ENCODE data around the gene GPD2. TPM values are rescaled to one million over a fixed set of nuclear protein-coding genes. Genes with fewer than 3 reads are reported as not detected.

GPD2 gene
- total and polyA plus RNA-seq, 5 donors from 2014 or later = 6.0 to 11.3 (median 9.0) TPM

DNA sequence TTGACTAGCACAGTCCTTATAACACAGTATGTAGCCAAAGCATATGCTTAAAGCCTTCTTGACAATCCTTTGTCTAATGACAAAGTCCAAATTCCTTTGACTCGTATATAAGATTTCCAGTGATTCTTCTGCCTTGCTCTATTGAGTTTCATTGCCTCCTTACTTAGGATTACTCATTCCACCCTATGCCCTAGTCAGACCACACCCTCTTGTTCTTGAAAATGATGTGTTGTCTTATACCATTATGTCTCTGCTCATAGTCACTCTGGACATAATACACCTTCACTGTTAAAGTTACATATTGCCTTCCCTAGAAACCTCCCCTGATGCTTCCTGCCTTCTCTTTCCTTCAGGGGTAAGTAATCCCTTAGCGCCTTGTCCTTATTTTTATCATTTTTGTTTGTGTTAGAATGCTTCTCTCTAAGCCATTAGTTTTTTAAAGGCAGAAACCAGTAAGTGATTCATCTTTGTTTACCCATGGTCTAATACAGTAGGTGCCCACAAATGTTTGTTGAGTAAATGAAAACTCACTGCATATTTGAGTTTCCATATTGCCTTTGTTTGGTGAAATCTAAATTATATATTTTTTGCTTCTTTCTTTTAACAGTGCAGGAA is 19.3 kb downstream of the GPD2 start:
- H3K27ac Mint-ChIP-seq = no peak overlapping the region
- no peaks in the 10 kb centered on the region for H3K36me3 ChIP-seq (ENCODE audit: control insufficient read depth, insufficient read depth, low read length)
- no peaks in the 10 kb centered on the region for H3K4me1 ChIP-seq (ENCODE audit: control insufficient read depth, insufficient read depth, low read length, poor library complexity, severe bottlenecking)
- H3K9me3 Mint-ChIP-seq = peaks cover 0 to 9% (median 0%) of the 10 kb centered on the region in 7 donors
- no peak for ATAC-seq (ENCODE audit: low read depth in 2 of 2)
- DNase-seq = no peak
- no peaks in the 10 kb centered on the region for H3K27me3 Mint-ChIP-seq
- peaks cover 14 to 41% (median 24%) of the 10 kb centered on the region in 4 donors for H3K4me1 Mint-ChIP-seq
- no peak overlapping the region for H3K27ac ChIP-seq (ENCODE audit: insufficient read depth, low read length, poor library complexity, severe bottlenecking)
- no peak overlapping the region for H3K4me3 Mint-ChIP-seq
- no peak overlapping the region for H3K4me3 ChIP-seq (ENCODE audit: low read depth, low read length)
- peaks cover 17% of the 10 kb centered on the region for H3K36me3 Mint-ChIP-seq
- no peaks in the 10 kb centered on the region for H3K9me3 ChIP-seq (ENCODE audit: control insufficient read depth in 2 of 2, low read length in 2 of 2)
- no peaks in the 10 kb centered on the region for H3K27me3 ChIP-seq (ENCODE audit: control insufficient read depth, insufficient read depth, low read length)

GRCh38 chr2:156456616-156457015 is 20.4 kb downstream of the GPD2 start:
- Histone ChIP-seq H3K36me3 (ENCODE audit: control insufficient read depth, insufficient read depth, low read length) (no peaks in the 10 kb centered on the region), H3K27me3 (ENCODE audit: control insufficient read depth, insufficient read depth, low read length) (no peaks in the 10 kb centered on the region), H3K4me3 (ENCODE audit: low read depth, low read length) (no peak overlapping the region), H3K4me1 (ENCODE audit: control insufficient read depth, insufficient read depth, low read length, poor library complexity, severe bottlenecking) (no peaks in the 10 kb centered on the region), H3K9me3 (ENCODE audit: control insufficient read depth in 2 of 2, low read length in 2 of 2) (no peaks in the 10 kb centered on the region), H3K27ac (ENCODE audit: insufficient read depth, low read length, poor library complexity, severe bottlenecking) (no peak overlapping the region)
- DNase-seq (no peak), ATAC-seq (ENCODE audit: low read depth in 2 of 2) (no peak)
- H3K27me3 Mint-ChIP-seq = no peaks in the 10 kb centered on the region
- peaks cover 18 to 44% (median 32%) of the 10 kb centered on the region in 4 donors for H3K4me1 Mint-ChIP-seq
- no peak overlapping the region for H3K27ac Mint-ChIP-seq
- H3K36me3 Mint-ChIP-seq = peaks cover 17% of the 10 kb centered on the region
- no peak overlapping the region for H3K4me3 Mint-ChIP-seq
- peaks cover 0 to 9% (median 0%) of the 10 kb centered on the region in 7 donors for H3K9me3 Mint-ChIP-seq

- H3K27ac ChIP-seq (ENCODE audit: insufficient read depth, low read length, poor library complexity, severe bottlenecking) = no peak overlapping the region
- no peak overlapping the region for H3K4me3 ChIP-seq (ENCODE audit: low read depth, low read length)
- H3K36me3 Mint-ChIP-seq = peaks cover 15% of the 10 kb centered on the region
- H3K27me3 Mint-ChIP-seq = no peaks in the 10 kb centered on the region
- no peaks in the 10 kb centered on the region for H3K9me3 ChIP-seq (ENCODE audit: control insufficient read depth in 2 of 2, low read length in 2 of 2)
- peak overlapping the region in 1 of 4 donors; percentile 61 for H3K4me3 Mint-ChIP-seq
- H3K4me1 Mint-ChIP-seq = peaks cover 14 to 42% (median 34%) of the 10 kb centered on the region in 4 donors
- H3K9me3 Mint-ChIP-seq = peaks cover 0 to 5% (median 0%) of the 10 kb centered on the region in 7 donors
- H3K27ac Mint-ChIP-seq = peak overlapping the region in 1 of 3 donors; percentile 21
- no peak for DNase-seq
- no peaks in the 10 kb centered on the region for H3K36me3 ChIP-seq (ENCODE audit: control insufficient read depth, insufficient read depth, low read length)
- no peak for ATAC-seq (ENCODE audit: low read depth in 2 of 2)
- no peaks in the 10 kb centered on the region for H3K27me3 ChIP-seq (ENCODE audit: control insufficient read depth, insufficient read depth, low read length)
- H3K4me1 ChIP-seq (ENCODE audit: control insufficient read depth, insufficient read depth, low read length, poor library complexity, severe bottlenecking) = no peaks in the 10 kb centered on the region
These were observed 21.6 kb downstream of the GPD2 start for GRCh38 chr2:156457523-156458517.

- ATAC-seq (ENCODE audit: low read depth in 2 of 2) (no peak), DNase-seq (no peak)
- no peaks in the 10 kb centered on the region for H3K9me3 ChIP-seq (ENCODE audit: control insufficient read depth in 2 of 2, low read length in 2 of 2)
- H3K27ac ChIP-seq (ENCODE audit: insufficient read depth, low read length, poor library complexity, severe bottlenecking) = no peak overlapping the region
- H3K36me3 ChIP-seq (ENCODE audit: control insufficient read depth, insufficient read depth, low read length) = no peaks in the 10 kb centered on the region
- Mint-ChIP-seq H3K36me3 (peaks cover 3% of the 10 kb centered on the region), H3K27me3 (no peaks in the 10 kb centered on the region), H3K4me3 (no peak overlapping the region), H3K4me1 (peaks cover 9 to 31% (median 27%) of the 10 kb centered on the region in 4 donors), H3K9me3 (peaks cover 0 to 2% (median 0%) of the 10 kb centered on the region in 7 donors), H3K27ac (no peak overlapping the region)
- H3K4me1 ChIP-seq (ENCODE audit: control insufficient read depth, insufficient read depth, low read length, poor library complexity, severe bottlenecking) = no peaks in the 10 kb centered on the region
- H3K27me3 ChIP-seq (ENCODE audit: control insufficient read depth, insufficient read depth, low read length) = no peaks in the 10 kb centered on the region
- H3K4me3 ChIP-seq (ENCODE audit: low read depth, low read length) = no peak overlapping the region
These were observed 23.5 kb downstream of the GPD2 start for GRCh38 chr2:156459720-156460119.

GRCh38 chr2:156464106-156464505 is 27.9 kb downstream of the GPD2 start:
- H3K27ac ChIP-seq (ENCODE audit: insufficient read depth, low read length, poor library complexity, severe bottlenecking) = no peak overlapping the region
- Mint-ChIP-seq H3K27me3 (no peaks in the 10 kb centered on the region), H3K4me1 (peaks cover 14 to 36% (median 32%) of the 10 kb centered on the region in 4 donors), H3K27ac (no peak overlapping the region), H3K4me3 (no peak overlapping the region), H3K9me3 (no peaks in the 10 kb centered on the region), H3K36me3 (peaks cover 3% of the 10 kb centered on the region)
- no peak overlapping the region for H3K4me3 ChIP-seq (ENCODE audit: low read depth, low read length)
- no peaks in the 10 kb centered on the region for H3K36me3 ChIP-seq (ENCODE audit: control insufficient read depth, insufficient read depth, low read length)
- no peaks in the 10 kb centered on the region for H3K27me3 ChIP-seq (ENCODE audit: control insufficient read depth, insufficient read depth, low read length)
- ATAC-seq (ENCODE audit: low read depth in 2 of 2) (no peak), DNase-seq (no peak)
- no peaks in the 10 kb centered on the region for H3K9me3 ChIP-seq (ENCODE audit: control insufficient read depth in 2 of 2, low read length in 2 of 2)
- peaks cover 2% of the 10 kb centered on the region for H3K4me1 ChIP-seq (ENCODE audit: control insufficient read depth, insufficient read depth, low read length, poor library complexity, severe bottlenecking)

GRCh38 chr2:156465573-156465972 is 29.4 kb downstream of the GPD2 start:
- H3K27me3 ChIP-seq (ENCODE audit: control insufficient read depth, insufficient read depth, low read length) = no peaks in the 10 kb centered on the region
- no peaks in the 10 kb centered on the region for H3K9me3 ChIP-seq (ENCODE audit: control insufficient read depth in 2 of 2, low read length in 2 of 2)
- no peak overlapping the region for H3K4me3 Mint-ChIP-seq
- H3K27ac Mint-ChIP-seq = peak overlapping the region in 1 of 3 donors; percentile 67
- no peaks in the 10 kb centered on the region for H3K36me3 ChIP-seq (ENCODE audit: control insufficient read depth, insufficient read depth, low read length)
- no peak overlapping the region for H3K4me3 ChIP-seq (ENCODE audit: low read depth, low read length)
- no peaks in the 10 kb centered on the region for H3K27me3 Mint-ChIP-seq
- peaks cover 9 to 42% (median 38%) of the 10 kb centered on the region in 4 donors for H3K4me1 Mint-ChIP-seq
- DNase-seq = no peak
- H3K9me3 Mint-ChIP-seq = peaks cover 0 to 1% (median 0%) of the 10 kb centered on the region in 7 donors
- H3K27ac ChIP-seq (ENCODE audit: insufficient read depth, low read length, poor library complexity, severe bottlenecking) = no peak overlapping the region
- ATAC-seq (ENCODE audit: low read depth in 2 of 2) = no peak
- H3K36me3 Mint-ChIP-seq = peaks cover 8% of the 10 kb centered on the region
- peaks cover 2% of the 10 kb centered on the region for H3K4me1 ChIP-seq (ENCODE audit: control insufficient read depth, insufficient read depth, low read length, poor library complexity, severe bottlenecking)

DNA sequence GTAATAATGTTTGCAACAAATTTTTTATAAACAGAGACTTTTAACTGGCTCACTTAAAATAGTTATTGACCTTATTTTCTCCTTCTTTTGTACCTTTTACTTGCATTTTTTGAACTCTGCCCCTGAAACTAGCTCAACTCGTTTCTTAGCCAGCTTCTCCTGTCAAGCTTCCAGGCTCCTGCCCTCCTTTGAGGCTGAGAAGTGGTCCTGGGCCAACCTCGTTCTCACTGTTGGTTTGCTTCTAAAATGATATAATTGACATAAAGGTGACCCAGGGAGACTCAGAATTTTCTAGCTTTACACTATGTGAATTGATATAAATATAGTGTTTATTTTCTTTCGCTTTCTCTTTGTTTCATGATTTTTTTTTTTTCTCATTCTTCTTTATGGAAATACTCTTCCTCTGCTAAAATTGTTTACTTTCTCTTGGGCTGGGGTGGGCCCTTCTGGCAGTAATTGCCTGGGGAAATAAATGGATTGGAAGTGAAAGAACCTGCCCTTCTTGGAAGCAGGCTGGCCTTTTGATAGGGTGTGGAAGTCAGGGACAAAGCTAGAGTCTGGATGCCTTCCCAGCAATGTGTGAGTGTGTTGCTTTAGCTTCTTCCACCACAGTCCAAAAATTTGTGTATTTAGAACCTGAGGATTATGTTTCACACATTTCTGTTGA is 30.7 kb downstream of the GPD2 start:
- Mint-ChIP-seq H3K4me3 (no peak overlapping the region), H3K9me3 (peaks cover 0 to 1% (median 0%) of the 10 kb centered on the region in 7 donors), H3K36me3 (peaks cover 6% of the 10 kb centered on the region), H3K4me1 (peaks cover 13 to 45% (median 42%) of the 10 kb centered on the region in 4 donors), H3K27ac (peak overlapping the region in 1 of 3 donors; percentile 60), H3K27me3 (no peaks in the 10 kb centered on the region)
- DNase-seq = no peak
- H3K9me3 ChIP-seq (ENCODE audit: control insufficient read depth in 2 of 2, low read length in 2 of 2) = no peaks in the 10 kb centered on the region
- no peaks in the 10 kb centered on the region for H3K36me3 ChIP-seq (ENCODE audit: control insufficient read depth, insufficient read depth, low read length)
- peaks cover 2% of the 10 kb centered on the region for H3K4me1 ChIP-seq (ENCODE audit: control insufficient read depth, insufficient read depth, low read length, poor library complexity, severe bottlenecking)
- no peaks in the 10 kb centered on the region for H3K27me3 ChIP-seq (ENCODE audit: control insufficient read depth, insufficient read depth, low read length)
- no peak overlapping the region for H3K4me3 ChIP-seq (ENCODE audit: low read depth, low read length)
- no peak overlapping the region for H3K27ac ChIP-seq (ENCODE audit: insufficient read depth, low read length, poor library complexity, severe bottlenecking)
- ATAC-seq (ENCODE audit: low read depth in 2 of 2) = no peak

Measured in CD4-positive, CD25-positive, alpha-beta regulatory T cell (primary cell).